Pancreas (tissue), 10 donors: ENCODE results near the gene UBFD1. TPM values are rescaled to one million over a fixed set of nuclear protein-coding genes. Genes with fewer than 3 reads are reported as not detected.
"Not testable (repeated sequence)": the region's sequence is repeated elsewhere in the genome, so short reads cannot be mapped to it uniquely, and the experiment has no call there.

Source experiments
- ATAC-seq, 4 donors: fragments of 200-7000 bp; cut with Tn5 transposase; one replicate each; pipeline versions ENCODE4 v1.8.0 to v1.9.1; 2020; ENCODE audit warnings: mild to moderate bottlenecking in 4 of 4, moderate library complexity in 4 of 4
- DNase-seq, 6 donors: peaks; one replicate each; pipeline ENCODE4 v3.0.0-alpha.2; 2020
- FAIRE-seq: peaks from 2 replicates; lab custom pipeline; 2012; peaks lifted over from hg19 to GRCh38; lab: Jason Lieb, UNC
- H3K27ac ChIP-seq, 4 donors: fragments of 200-600 bp; sonication (generic); 1 replicate in 3 of 4; 2 replicates in 1 of 4; pipeline versions ENCODE4 v1.5.0 to v1.8.0; 2020
- H3K27me3 ChIP-seq, 4 donors: fragments of 200-600 bp; one replicate each; pipeline ENCODE4 v1.8.0; 2021
- H3K36me3 ChIP-seq, 3 donors: fragments of 200-600 bp; sonication (generic) in 1 of 3; one replicate each; pipeline versions ENCODE4 v1.5.0 to v1.8.0; 2020 to 2021
- H3K4me1 ChIP-seq, 3 donors: fragments of 200-600 bp; one replicate each; pipeline ENCODE4 v1.8.0; 2021
- H3K4me3 ChIP-seq, 4 donors: fragments of 200-600 bp; sonication (generic) in 2 of 4; one replicate each; pipeline versions ENCODE4 v1.5.0 to v1.8.0; 2020 to 2021
- H3K9me3 ChIP-seq, 4 donors: fragments of 200-600 bp; one replicate each; pipeline ENCODE4 v1.8.0; 2021
- CTCF ChIP-seq, 4 donors: fragments of 200-600 bp; sonication (generic) in 3 of 4; IDR thresholded peaks; one replicate each; pipeline versions ENCODE4 v1.5.0 to v1.8.0; 2021; ENCODE audit warnings: antibody characterized with exemption in 4 of 4
- WGBS, 2 donors: extraction: QIAGEN DNeasy Blood & Tissue Kit; methylation state at CpG; one replicate each; pipeline ENCODE4 v1.1.7; 2013; 5-methylcytosine and 5-hydroxymethylcytosine counted together
- intact Hi-C, 3 donors: fragments of 100-400 bp; cut with DNase I; formaldehyde crosslinking; loops; one replicate each; pipeline versions ENCODE4 v1.11.1 to v1.14.2; 2022
- polyA plus RNA-seq, 2 donors: library from polyadenylated mRNA; stranded (reverse); fragments of 200-250 nt; gene quantifications; one replicate each; pipeline ENCODE4 v1.2.3, GENCODE V29; 2013
- total RNA-seq, 6 donors: library from RNA; stranded (reverse); fragmentation: NEBNext Ultra II Directional in 4 of 6; extraction: Animal tissue kit (Norgen Biotek cat#: 25700) in 4 of 6; gene quantifications; one replicate each; pipeline versions ENCODE4 v1.2.1 to v1.2.4, GENCODE V29; 2021 to 2023
- donor health status: healthy with polysubstance abuse.
- donor health status: DM: no; HTN: no; CAD: no; lungs with moderate emphysema.
- donor health status: DM: no; HTN: no; CAD: no.
- donor health status: control.
- donor health status: control.
- donor health status: Bipolar disorder and iron deficiency.
- donor health status: DM: yes; HTN: yes; CAD: no.
- donor health status: DM: no; HTN: no; CAD: no.
- donor health status: DM: no; HTN: no; CAD: no.
- donor health status: DM: yes; HTN: yes; CAD: no.

The UBFD1 gene
- total and polyA plus RNA-seq, 8 donors: 5.9 to 38.2 (median 17.6) TPM

DNA sequence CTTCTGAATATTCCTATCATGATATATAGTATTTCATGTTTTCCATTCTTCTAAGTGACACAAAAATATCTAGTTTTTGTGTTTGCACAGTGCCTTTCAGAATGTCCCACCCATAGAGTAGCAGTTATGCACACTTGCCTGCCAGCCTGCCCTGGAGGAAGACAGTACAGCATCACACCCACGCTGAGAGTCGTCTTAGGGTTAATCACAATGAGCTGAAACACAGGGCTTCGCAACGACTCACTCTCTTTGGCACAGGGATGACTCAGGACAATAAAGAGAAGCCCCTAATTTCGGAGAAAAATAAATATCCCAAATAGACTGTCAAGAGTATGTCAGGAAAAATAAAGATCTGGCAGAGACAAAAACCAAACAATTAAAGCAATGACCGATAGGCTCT lies 50.2 kb downstream of the UBFD1 start:
- WGBS, 2 donors: 86% methylated on average over 6 of the region's 6 CpGs
- FAIRE-seq (no peak), DNase-seq (no peak), ATAC-seq (no peak)
- intact Hi-C loops: no loop called here
- TF ChIP-seq CTCF (IDR thresholded peaks at IDR 0.05): no peak
- H3K4me1 ChIP-seq: no peaks in the 10 kb centered on the region
- H3K27me3 ChIP-seq: no peaks in the 10 kb centered on the region
- no peaks in the 10 kb centered on the region for H3K9me3 ChIP-seq
- no peak overlapping the region for H3K27ac ChIP-seq
- H3K36me3 ChIP-seq: no peaks in the 10 kb centered on the region
- no peak overlapping the region for H3K4me3 ChIP-seq

DNA sequence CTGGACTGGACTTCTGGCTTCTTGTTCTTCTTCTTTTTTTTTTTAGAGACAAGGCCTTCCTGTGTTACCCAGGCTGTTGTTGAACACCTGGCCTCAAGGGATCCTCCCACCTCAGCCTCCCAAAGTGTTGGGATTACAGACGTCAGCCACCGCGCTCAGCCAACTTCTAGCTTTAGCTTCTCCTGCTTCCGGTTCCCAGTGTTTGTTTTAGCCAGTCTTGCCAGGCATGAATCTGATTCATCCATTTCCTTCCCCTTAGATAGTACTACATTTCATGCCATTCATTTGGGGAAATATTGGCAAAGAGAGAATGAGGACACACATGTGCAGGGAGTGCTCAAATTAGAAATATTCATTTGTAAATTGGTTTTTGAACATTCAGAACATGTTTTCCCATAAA lies 50.7 kb downstream of the UBFD1 start:
- ATAC-seq (no peak), FAIRE-seq (no peak), DNase-seq (no peak)
- Histone ChIP-seq H3K27ac (no peak overlapping the region), H3K9me3 (no peaks in the 10 kb centered on the region), H3K36me3 (no peaks in the 10 kb centered on the region), H3K27me3 (no peaks in the 10 kb centered on the region), H3K4me1 (no peaks in the 10 kb centered on the region), H3K4me3 (no peak overlapping the region)
- intact Hi-C loops: no loop called here
- 87 to 93% methylated on average over 4 of the region's 4 CpGs for WGBS, 2 donors
- TF ChIP-seq CTCF (IDR thresholded peaks at IDR 0.05): no peak

DNA sequence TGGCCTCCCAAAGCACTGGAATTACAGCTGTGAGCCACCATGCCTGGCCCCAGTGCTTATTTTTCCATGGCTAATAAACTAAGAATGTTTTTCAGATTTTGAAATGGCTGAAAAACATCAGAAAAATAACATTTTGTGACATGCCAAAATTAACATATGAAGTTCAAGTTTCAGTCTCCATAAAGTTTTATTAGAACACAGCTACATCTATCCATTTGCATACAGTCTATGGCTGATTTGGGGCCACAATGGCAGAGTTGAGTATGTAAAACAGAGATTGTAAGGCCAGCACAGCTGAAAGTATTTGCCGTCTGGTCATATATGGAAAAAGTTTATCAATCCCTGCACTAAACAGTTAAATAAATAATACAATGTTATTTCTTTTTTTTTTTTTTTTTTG lies 52.4 kb downstream of the UBFD1 start:
- ATAC-seq: no peak
- DNase-seq: no peak
- intact Hi-C loops: no loop called here
- no peaks in the 10 kb centered on the region for H3K27me3 ChIP-seq
- no peak for TF ChIP-seq CTCF (IDR thresholded peaks at IDR 0.05)
- no peaks in the 10 kb centered on the region for H3K9me3 ChIP-seq
- WGBS, 2 donors: 96 to 97% methylated on average over 1 of the region's 1 CpG
- no peak overlapping the region for H3K4me3 ChIP-seq
- H3K4me1 ChIP-seq: no peaks in the 10 kb centered on the region
- FAIRE-seq: no peak
- H3K27ac ChIP-seq: no peak overlapping the region
- H3K36me3 ChIP-seq: no peaks in the 10 kb centered on the region

- H3K27me3 ChIP-seq, H3K27ac ChIP-seq, H3K36me3 ChIP-seq, intact Hi-C loops, DNase-seq, H3K4me1 ChIP-seq, FAIRE-seq, H3K4me3 ChIP-seq, H3K9me3 ChIP-seq, ATAC-seq: not testable (repeated sequence)
- 97% methylated on average over 6 of the region's 6 CpGs for WGBS, 2 donors
These were observed 53.4 kb downstream of the UBFD1 start for GRCh38 chr16:23610905-23611304.

DNA sequence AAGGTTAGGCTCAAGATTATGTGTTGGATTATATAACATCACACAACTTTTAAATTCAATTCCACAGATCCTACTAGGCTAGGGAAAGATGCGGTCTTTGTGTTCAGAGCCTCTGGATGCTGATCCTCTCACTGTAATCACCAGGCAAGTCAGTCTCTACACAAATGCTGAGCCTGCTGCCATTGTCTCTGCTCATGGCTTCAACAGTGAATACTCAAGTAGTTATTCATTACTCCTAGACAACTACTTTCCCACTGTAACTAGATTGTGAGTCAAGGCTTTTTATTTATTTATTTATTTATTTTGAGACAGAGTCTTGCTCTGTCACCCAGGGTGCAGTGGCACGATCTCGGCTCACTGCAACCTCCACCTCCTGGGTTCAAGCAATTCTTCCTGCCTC lies 54.4 kb downstream of the UBFD1 start:
- WGBS, 2 donors: 98 to 100% methylated on average over 3 of the region's 3 CpGs
- Histone ChIP-seq H3K27me3 (no peaks in the 10 kb centered on the region), H3K9me3 (no peaks in the 10 kb centered on the region), H3K36me3 (no peaks in the 10 kb centered on the region), H3K27ac (no peak overlapping the region), H3K4me3 (no peak overlapping the region), H3K4me1 (no peaks in the 10 kb centered on the region)
- intact Hi-C loops: no loop called here
- ATAC-seq (no peak), DNase-seq (no peak), FAIRE-seq (no peak)
- TF ChIP-seq CTCF (IDR thresholded peaks at IDR 0.05): no peak

- no peak for FAIRE-seq
- DNase-seq: no peak
- no peaks in the 10 kb centered on the region for H3K27me3 ChIP-seq
- peaks cover 0 to 17% (median 3%) of the 10 kb centered on the region in 3 donors for H3K36me3 ChIP-seq
- intact Hi-C loops: no loop called here
- no peak overlapping the region for H3K27ac ChIP-seq
- 92 to 93% methylated on average over 9 of the region's 9 CpGs for WGBS, 2 donors
- no peaks in the 10 kb centered on the region for H3K9me3 ChIP-seq
- ATAC-seq: no peak
- no peak for TF ChIP-seq CTCF (IDR thresholded peaks at IDR 0.05)
- no peaks in the 10 kb centered on the region for H3K4me1 ChIP-seq
- no peak overlapping the region for H3K4me3 ChIP-seq
These were observed 58.3 kb downstream of the UBFD1 start for GRCh38 chr16:23615805-23616204.
